Heart right ventricle (tissue), 16 donors: Measurements from ENCODE around the gene PRDM2. TPM values are rescaled to one million over a fixed set of nuclear protein-coding genes. Genes with fewer than 3 reads are reported as not detected.
A peak's percentile ranks its signal among the peaks of the same experiment; 100 is the strongest.

ENCODE experiments used
- ATAC-seq, 8 donors: fragments of 200-7000 bp; cut with Tn5 transposase; one replicate each; pipeline ENCODE4 v1.9.1; 2020; ENCODE audit warnings: mild to moderate bottlenecking in 8 of 8, moderate library complexity in 8 of 8, moderate number of reproducible peaks in 1 of 8
- DNase-seq, 2 donors: peaks; one replicate each; pipeline ENCODE4 v3.0.0-alpha.2; 2020
- H3K27ac ChIP-seq, 10 donors: fragments of 200-600 bp; sonication (generic) in 2 of 10; one replicate each; pipeline versions ENCODE4 v1.5.0 to v1.8.0; 2020 to 2022; ENCODE audit warnings: mild to moderate bottlenecking in 3 of 10
- H3K27me3 ChIP-seq, 7 donors: fragments of 200-600 bp; one replicate each; pipeline ENCODE4 v1.8.0; 2021 to 2022; ENCODE audit warnings: mild to moderate bottlenecking in 2 of 7
- H3K36me3 ChIP-seq, 9 donors: fragments of 200-600 bp; sonication (generic) in 1 of 9; one replicate each; pipeline versions ENCODE4 v1.5.0 to v1.8.0; 2020 to 2022; ENCODE audit warnings: mild to moderate bottlenecking in 2 of 9
- H3K4me1 ChIP-seq, 9 donors: fragments of 200-600 bp; sonication (generic) in 1 of 9; one replicate each; pipeline versions ENCODE4 v1.5.0 to v1.8.0; 2020 to 2022; ENCODE audit warnings: mild to moderate bottlenecking in 4 of 9
- H3K4me3 ChIP-seq, 10 donors: fragments of 200-600 bp; sonication (generic) in 2 of 10; one replicate each; pipeline versions ENCODE4 v1.5.0 to v1.8.0; 2020 to 2022; ENCODE audit warnings: mild to moderate bottlenecking in 7 of 10, moderate library complexity in 2 of 10
- H3K9me3 ChIP-seq, 11 donors: fragments of 200-600 bp in 10 of 11; sonication (generic) in 2 of 11; one replicate each; pipeline versions ENCODE4 v1.5.0 to v1.8.0; 2013 to 2022; ENCODE audit warnings: mild to moderate bottlenecking in 2 of 11, control low read depth in 1 of 11, moderate library complexity in 1 of 11
- CTCF ChIP-seq, 9 donors: fragments of 200-600 bp; sonication (generic) in 2 of 9; IDR thresholded peaks; one replicate each; pipeline versions ENCODE4 v1.5.0 to v1.8.0; 2021 to 2022; ENCODE audit warnings: antibody characterized with exemption in 9 of 9, mild to moderate bottlenecking in 5 of 9, moderate library complexity in 1 of 9
- WGBS, 2 donors: extraction: QIAGEN DNeasy Blood & Tissue Kit; methylation state at CpG; one replicate each; pipeline ENCODE4 v1.1.7; 2013; ENCODE audit warnings: inconsistent platforms in 1 of 2; 5-methylcytosine and 5-hydroxymethylcytosine counted together
- intact Hi-C, 10 donors: fragments of 100-400 bp; cut with DNase I; formaldehyde crosslinking; loops; one replicate each; pipeline versions ENCODE4 v1.11.1 to v1.14.2; 2022
- polyA plus RNA-seq, 2 donors: library from polyadenylated mRNA; stranded (reverse); fragments of 200-250 nt; gene quantifications; one replicate each; pipeline ENCODE4 v1.2.3, GENCODE V29; 2013
- total RNA-seq, 10 donors: library from RNA; stranded (reverse); fragmentation: NEBNext Ultra II Directional in 3 of 10; extraction: Animal tissue kit (Norgen Biotek cat#: 25700) in 3 of 10; gene quantifications; one replicate each; pipeline versions ENCODE4 v1.2.1 to v1.2.4, GENCODE V29; 2021 to 2023
- donor health status: Arrhythmogenic right ventricular cardiomyopathy.
- donor health status: ischemic (EF 13 %, LVEDD 7.1; RV severe dilation, severe dysfunction).
- donor health status: healthy with polysubstance abuse.
- donor health status: DM: no; HTN: yes; CAD: no.
- donor health status: DM: no; HTN: no; CAD: no.
- donor health status: ischemic (EF 25% LVEDD 6.9; RV normal size, moderate dysfunction).
- donor health status: ischemic (EF 25% LVEDD 5.7; RV mildly dilated, moderate dysfunction).
- donor health status: healthy.
- donor health status: DM: yes; HTN: yes; CAD: no.
- donor health status: Ischemic cardiomyopathy.
- donor health status: ischemic (EF 35%, LVEDD 5.7; RV mildly dilated, moderate dysfunction).
- donor health status: nonischemic (EF 11% LVEDD 7.7; RV severe dilation, severe dysfunction).
- donor health status: DM: yes; HTN: yes; CAD: no.
- donor health status: PGD.
- donor health status: ischemic (EF 29% LVEDD 5.4; RV normal size, mild dysfunction).
- donor health status: nonischemic (EF 23%, LVEDD 6.1; RV moderate dilation, normal function).

The PRDM2 gene
- total and polyA plus RNA-seq, 12 donors, result 10.3 to 57.3 (median 42.4) TPM

GRCh38 chr1:13830170-13830569 is 130.2 kb downstream of the PRDM2 start:
- intact Hi-C loops, result loop anchor here in 2 of 10 donors (10.0 kb wide), 1 partner anchor 125 kb away; no protein-coding TSS in a partner anchor
- H3K36me3 ChIP-seq, result no peaks in the 10 kb centered on the region
- H3K27ac ChIP-seq, result no peak overlapping the region
- TF ChIP-seq CTCF (IDR thresholded peaks at IDR 0.05), result no peak
- H3K27me3 ChIP-seq, result peaks cover 0 to 29% (median 5%) of the 10 kb centered on the region in 7 donors
- no peak overlapping the region for H3K4me3 ChIP-seq
- ATAC-seq (no peak), DNase-seq (no peak)
- H3K4me1 ChIP-seq, result peaks cover 0 to 6% (median 0%) of the 10 kb centered on the region in 9 donors
- H3K9me3 ChIP-seq, result no peaks in the 10 kb centered on the region
- 79 to 82% methylated on average over 7 of the region's 7 CpGs for WGBS, 2 donors

- Histone ChIP-seq H3K36me3 (no peaks in the 10 kb centered on the region), H3K4me1 (peaks cover 0 to 6% (median 0%) of the 10 kb centered on the region in 9 donors), H3K27me3 (peaks cover 0 to 30% (median 7%) of the 10 kb centered on the region in 7 donors), H3K27ac (no peak overlapping the region), H3K9me3 (no peaks in the 10 kb centered on the region), H3K4me3 (no peak overlapping the region)
- peak in 1 of 2 donors; percentile 69 for DNase-seq
- ATAC-seq, result peak in 2 of 8 donors; percentile 46 to 50
- TF ChIP-seq CTCF (IDR thresholded peaks at IDR 0.05), result no peak
- intact Hi-C loops, result loop anchor here in 2 of 10 donors (10.0 kb wide), 1 partner anchor 124 kb away; no protein-coding TSS in a partner anchor
- 32 to 35% methylated on average over 6 of the region's 6 CpGs for WGBS, 2 donors
Observed at GRCh38 chr1:13830616-13831280, 130.8 kb downstream of the PRDM2 start.

- TF ChIP-seq CTCF (IDR thresholded peaks at IDR 0.05), result no peak
- Histone ChIP-seq H3K9me3 (peaks cover 0 to 5% (median 0%) of the 10 kb centered on the region in 11 donors), H3K36me3 (no peaks in the 10 kb centered on the region), H3K27ac (no peak overlapping the region), H3K4me1 (peaks cover 0 to 6% (median 0%) of the 10 kb centered on the region in 9 donors), H3K27me3 (peaks cover 0 to 37% (median 8%) of the 10 kb centered on the region in 7 donors), H3K4me3 (no peak overlapping the region)
- 78 to 85% methylated on average over 4 of the region's 4 CpGs for WGBS, 2 donors
- no peak for ATAC-seq
- intact Hi-C loops, result loop anchor here in 2 of 10 donors (10.0 kb wide), 1 partner anchor 123 kb away; no protein-coding TSS in a partner anchor
- no peak for DNase-seq
Observed at GRCh38 chr1:13832100-13832499, 132.1 kb downstream of the PRDM2 start.

GRCh38 chr1:13832536-13832935 is 132.5 kb downstream of the PRDM2 start:
- no peak for TF ChIP-seq CTCF (IDR thresholded peaks at IDR 0.05)

More at GRCh38 chr1:13832536-13832935, 132.5 kb downstream of the PRDM2 start:
- Histone ChIP-seq H3K9me3 (peaks cover 0 to 5% (median 0%) of the 10 kb centered on the region in 11 donors), H3K27ac (no peak overlapping the region), H3K36me3 (no peaks in the 10 kb centered on the region), H3K27me3 (peaks cover 0 to 39% (median 8%) of the 10 kb centered on the region in 7 donors), H3K4me3 (no peak overlapping the region), H3K4me1 (peaks cover 0 to 6% (median 0%) of the 10 kb centered on the region in 9 donors)
- intact Hi-C loops, result loop anchor here in 2 of 10 donors (10.0 kb wide), 1 partner anchor 122 kb away; no protein-coding TSS in a partner anchor
- DNase-seq (no peak), ATAC-seq (no peak)
- 61 to 71% methylated on average over 4 of the region's 4 CpGs for WGBS, 2 donors
